NCI-H774 (cell line): ENCODE measurements around the gene ZNF227.
"Not testable (repeated sequence)": the region's sequence is repeated elsewhere in the genome, so short reads cannot be mapped to it uniquely, and the experiment has no call there.

ENCODE experiments used
- DNase-seq: peaks from one replicate; lab custom pipeline; 2025; lab: John Stamatoyannopoulos, UW

Gene ZNF227

DNA sequence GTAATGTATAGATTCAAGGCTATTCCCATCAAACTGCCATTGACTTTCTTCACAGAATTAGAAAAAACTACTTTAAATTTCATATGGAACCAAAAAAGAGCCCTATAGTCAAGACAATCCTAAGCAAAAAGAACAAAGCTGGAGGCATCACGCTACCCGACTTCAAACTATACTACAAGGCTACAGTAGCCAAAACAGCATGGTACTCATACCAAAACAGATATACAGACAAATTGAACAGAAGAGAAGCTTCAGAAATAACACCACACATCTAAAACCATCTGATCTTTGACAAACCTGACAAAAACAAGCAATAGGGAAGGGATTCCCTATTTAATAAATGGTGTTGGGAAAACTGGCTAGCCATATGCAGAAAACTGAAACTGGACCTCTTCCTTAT, 40.0 kb downstream of the ZNF227 start:
- DNase-seq: not testable (repeated sequence)

DNA sequence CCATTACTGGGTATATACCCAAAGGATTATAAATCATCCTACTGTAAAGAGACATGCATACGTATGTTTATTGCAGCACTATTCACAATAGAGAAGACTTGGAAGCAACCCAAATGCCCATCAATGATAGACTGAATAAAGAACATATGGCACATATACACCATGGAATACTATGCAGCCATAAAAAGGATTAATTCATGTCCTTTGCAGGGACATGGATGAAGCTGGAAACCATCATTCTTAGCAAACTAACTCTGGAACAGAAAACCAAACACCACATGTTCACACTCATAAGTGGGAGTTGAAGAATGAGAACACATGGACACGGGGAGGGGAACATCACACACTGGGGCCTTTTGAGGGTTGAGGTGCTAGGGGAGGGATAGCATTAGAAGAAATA, 41.1 kb downstream of the ZNF227 start:
- DNase-seq: not testable (repeated sequence)

DNA sequence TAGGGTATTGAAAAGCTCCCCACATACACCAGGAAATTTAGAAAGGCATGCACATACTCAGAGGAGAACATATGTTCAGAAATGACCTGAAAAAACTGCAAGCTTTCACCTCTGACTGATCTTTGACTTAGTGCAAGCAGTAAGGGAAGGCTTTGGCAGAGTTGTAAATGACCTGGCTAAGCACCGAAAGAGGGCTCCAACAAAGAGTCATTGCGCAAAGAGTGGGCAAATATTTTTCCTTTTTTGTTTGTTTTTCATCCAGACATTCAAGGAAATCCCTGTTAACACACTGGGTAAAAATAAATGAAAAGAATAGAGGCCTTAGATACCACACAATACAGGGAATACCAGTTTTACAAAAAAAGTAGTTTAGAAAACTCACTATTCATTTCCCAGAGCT, 42.2 kb downstream of the ZNF227 start:
- no peak for DNase-seq

DNA sequence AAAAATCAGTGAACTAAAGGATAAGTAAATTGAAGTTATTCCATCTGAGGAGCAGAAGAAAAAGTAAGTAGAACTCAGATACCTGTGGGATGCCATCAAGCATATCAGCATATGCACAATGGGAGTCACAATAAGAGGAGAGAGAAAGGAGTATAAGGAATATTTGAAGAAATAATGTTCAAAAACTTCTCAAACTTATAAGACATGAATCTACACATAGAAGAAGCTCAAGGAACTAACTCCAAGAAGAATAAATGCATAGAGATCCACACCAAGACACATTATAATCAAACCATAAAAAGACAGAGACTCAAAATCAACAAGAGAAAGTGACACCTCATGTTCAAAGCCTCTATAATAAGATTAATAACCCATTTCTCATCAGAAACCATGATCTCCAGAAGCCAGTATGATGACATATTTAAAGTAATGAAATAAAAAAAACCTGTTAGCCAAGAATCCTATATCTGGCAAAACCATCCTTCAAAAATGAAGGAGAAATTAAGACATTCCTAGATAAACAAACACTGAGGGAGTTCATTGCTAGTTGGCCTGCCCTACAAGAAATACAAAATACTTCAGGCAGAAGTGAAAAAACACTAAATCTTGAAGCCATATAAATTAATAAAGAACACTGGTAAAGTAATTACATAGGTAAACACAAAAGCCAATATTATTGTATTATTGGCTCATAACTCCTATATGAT, 43.5 kb downstream of the ZNF227 start:
- no peak for DNase-seq

DNA sequence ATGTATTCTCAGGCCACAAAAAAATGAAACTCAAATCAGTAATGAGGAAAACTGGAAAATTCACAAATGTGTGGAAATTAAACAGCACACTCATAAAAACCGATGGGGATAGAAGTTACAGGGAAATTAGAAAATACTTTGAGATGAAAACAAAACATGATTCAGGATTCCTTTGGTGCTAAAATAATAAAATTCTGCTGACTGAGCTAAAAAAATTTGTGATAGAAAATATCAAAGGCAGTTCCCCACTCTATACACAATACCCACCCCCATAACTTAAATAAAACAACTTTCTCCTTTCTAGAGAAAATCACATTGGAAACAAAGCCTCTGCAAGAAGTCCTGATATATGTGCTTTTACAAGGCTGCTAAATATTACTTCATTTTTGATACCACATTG, 45.8 kb downstream of the ZNF227 start:
- DNase-seq: no peak

DNA sequence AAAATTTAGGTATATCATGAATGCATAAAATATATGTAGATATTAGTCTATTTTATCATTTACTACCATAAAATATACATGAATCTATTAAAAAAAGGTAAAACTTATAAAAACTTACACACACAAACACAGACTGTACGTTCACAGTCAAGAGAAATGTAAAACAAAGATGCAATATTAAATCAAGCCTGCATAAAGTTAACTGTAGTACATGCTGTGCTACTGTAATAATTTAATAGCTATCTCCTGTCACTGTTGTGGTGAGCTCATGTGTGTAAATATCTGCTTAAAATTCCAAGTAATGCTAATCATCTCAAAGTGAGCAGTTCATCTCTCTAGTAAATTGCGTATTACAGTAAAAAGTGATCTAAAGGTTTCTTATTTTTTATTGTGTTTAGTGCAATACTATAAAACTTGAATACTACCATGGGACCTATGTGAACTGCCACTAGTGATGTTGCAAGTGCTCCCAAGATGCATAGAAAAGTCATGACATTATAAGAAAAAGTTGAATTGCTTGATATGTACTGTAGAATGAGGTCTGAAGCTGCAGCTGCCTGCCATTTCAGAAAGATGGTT, 46.6 kb downstream of the ZNF227 start:
- DNase-seq: no peak

DNA sequence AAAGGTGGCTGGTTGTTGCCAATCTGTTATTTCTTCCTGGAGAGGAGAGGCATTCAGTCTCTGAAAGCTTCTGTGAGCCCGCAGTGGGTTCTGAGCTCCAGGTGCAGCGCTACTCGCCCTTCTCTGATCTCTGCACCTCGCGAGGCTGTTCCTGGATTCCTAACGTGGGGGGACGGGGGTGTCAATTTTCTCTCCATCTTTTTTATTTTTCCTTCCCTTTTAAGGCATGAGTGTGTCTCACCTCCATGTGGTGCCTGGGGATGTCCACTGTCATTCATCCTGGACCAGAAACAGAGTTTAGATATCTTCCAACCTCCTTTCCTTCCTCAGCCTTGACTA, 48.0 kb downstream of the ZNF227 start:
- no peak for DNase-seq

DNA sequence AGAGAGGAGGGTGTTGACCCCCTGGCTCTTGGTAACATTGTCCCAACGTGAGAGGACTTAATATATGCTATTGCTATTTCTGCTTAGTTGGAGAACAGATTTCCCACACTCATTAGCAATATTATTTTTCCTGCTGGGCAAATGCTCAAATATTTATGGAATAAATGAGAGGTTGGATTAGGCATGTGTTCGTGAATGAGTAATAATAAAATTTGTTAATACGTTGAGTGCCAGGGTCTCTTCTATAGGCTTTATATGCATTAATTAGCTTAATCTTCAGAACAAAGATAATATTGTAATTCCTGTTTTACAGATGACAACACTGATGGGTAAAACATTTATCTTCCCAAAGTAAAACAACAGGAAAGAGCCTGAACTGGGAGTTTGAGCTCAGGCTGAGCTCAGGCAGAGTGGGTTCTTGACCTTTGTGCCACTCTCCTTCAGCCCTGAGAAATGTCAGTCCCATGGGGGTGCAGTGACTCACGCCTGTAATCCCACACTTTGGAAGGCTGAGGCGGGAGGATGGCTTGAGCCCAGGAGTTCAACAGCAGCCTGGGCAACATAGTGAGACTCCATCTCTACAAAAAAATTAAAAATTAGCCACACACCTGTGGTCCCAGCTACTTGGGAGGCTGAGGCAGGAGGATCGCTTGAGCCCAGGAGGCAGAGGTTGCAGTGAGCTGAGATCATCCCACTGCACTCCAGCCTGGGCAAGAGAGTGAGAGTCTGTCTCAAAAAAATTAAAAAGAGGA, 48.5 kb downstream of the ZNF227 start:
- no peak for DNase-seq

DNA sequence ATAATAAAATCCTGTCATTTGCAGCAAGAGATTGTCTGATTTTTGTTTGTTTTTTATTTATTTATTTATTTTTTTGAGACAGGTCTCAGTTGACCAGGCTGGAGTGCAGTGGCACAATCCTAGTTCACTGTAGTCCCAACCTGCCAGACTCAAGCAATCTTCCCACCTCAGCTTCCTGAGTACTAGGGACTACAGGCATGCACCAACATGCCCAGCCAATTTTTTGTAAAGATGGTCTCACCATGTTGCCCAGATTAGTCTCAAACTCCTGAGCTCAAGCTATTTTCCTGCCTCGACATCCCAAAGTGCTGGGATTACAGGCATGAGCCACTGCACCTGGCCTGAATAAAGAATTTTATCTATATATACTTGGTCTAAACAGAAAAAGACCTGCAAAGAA, 65.0 kb downstream of the ZNF227 start:
- DNase-seq: no peak

DNA sequence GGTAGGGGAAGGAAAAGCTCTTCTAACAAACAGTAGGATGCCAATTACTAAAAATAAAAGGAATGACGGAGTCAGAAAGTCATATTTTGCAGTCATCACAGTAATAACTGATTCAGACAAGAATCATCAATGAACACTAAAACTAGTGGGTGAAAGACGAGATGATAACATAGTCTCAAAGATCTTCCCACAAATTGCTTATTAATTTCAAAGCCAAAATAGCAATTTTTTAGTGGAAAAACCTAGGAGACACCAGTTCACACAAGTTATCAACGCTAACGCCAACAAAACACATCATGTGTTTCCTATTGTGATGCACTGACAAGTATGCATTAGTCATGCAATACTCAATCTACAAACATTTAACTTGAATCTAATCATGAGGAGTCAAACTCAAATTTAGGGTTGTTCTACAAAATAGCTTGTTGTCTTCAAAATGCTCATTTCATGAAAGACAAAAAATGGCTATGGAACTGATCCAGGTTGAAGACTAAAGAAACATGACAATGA, 65.9 kb downstream of the ZNF227 start:
- DNase-seq: no peak

DNA sequence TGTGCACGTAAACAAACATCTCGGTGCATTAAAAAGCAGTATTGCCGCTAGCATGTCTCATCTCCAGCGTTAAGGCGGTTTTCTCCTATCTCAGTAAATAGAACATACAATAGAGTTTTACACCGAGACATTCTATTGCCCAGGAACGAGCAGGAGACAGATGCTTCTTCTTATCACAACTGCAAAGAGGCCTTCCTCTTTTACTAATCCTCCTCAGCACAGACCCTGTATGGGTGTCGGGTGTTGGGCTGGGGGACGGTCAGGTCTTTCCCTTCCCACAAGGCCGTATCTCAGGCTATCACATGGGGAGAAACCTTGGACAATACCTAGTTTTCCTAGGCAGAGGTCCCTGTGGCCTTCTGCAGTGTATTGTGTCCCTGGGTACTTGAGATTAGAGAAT, 68.6 kb downstream of the ZNF227 start:
- DNase-seq: no peak

DNA sequence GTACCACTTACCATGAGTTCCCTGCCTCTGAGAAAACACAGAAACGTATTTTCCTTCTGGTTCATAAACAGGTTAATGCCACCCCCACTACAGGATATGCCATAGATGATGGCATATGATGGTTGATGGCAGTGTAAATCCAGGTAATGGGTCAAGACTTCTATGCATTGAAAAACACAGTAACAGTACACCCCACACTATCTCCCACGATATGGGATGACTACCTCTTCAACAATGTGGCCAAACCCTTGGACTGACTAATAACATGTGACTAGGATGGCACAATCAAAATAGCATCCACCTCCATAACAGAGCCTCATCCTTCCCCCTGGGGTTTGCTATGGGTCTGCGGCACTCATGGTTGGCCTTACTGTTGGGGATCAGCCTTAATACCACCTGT, 70.5 kb downstream of the ZNF227 start:
- DNase-seq: no peak

DNA sequence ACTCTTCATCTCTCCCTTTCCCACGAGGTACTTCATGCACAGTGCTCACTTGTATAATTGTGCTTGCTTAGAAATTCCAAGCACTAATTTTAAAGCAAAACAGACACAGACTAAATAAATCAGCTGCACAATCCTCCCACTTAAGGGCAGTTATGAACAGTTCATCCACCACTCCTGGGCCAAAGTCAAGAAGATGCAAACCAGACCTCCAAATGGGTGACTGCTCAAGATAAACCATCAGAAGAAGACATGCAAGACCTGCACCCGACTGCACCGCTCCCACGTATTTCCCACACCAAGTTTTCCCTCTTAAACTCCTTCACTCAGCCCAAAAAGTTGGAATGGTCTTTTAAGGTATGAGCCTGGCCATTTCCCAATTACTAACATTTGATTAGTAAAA, 72.6 kb downstream of the ZNF227 start:
- no peak for DNase-seq
